Femur (tissue), 1 donor: ENCODE results near the gene METTL9.
"Not testable (repeated sequence)": the region's sequence is repeated elsewhere in the genome, so short reads cannot be mapped to it uniquely, and the experiment has no call there.

Source experiments
- DNase-seq: peaks from one replicate; pipeline ENCODE4 v3.0.0-alpha.2; 2017

The METTL9 gene

GRCh38 chr16:21666772-21667171, 67.4 kb downstream of the METTL9 start:
- DNase-seq, result no peak

- DNase-seq, result no peak
These were observed 68.2 kb downstream of the METTL9 start for GRCh38 chr16:21667575-21667974.

DNA sequence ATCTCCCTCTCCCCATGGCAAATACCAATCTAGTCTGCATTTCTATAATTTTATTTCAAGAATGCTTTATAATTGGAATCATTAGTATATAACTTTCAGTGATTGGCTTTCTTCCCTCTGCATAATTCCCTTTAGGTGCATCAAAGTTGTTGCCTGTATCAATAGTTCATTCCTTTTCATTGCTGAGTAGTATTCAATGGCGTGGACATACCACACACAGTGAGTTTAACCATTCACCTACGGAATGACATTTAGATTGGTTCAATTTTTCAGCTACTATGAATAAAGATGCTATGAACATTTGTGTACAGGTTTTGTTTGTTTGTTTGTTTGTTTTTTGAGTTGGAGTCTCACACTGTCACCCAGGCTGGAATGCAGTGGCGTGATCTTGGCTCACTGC, 74.1 kb downstream of the METTL9 start:
- DNase-seq, result no peak

- not testable (repeated sequence) for DNase-seq
These were observed 75.1 kb downstream of the METTL9 start for GRCh38 chr16:21674456-21674855.

DNA sequence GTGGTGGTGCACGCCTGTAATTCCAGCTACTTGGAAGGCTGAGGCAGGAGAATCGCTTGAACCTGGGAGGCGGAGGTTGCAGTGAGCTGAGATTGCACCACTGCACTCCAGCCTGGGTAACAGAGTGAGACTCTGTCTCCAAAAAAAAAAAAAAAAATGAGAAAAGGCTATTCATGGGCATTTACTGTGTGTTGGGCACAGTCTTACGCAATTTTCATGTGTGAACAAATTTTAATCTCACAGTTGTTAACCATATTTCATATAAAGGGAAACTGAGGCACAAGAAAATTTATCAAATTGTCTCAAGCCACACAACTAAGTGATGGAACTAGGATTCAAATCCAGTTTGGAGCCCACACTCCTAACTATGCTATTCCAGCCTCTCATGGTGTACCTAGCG, 81.3 kb downstream of the METTL9 start:
- DNase-seq, result not testable (repeated sequence)

- DNase-seq, result no peak
These were observed 83.8 kb downstream of the METTL9 start for GRCh38 chr16:21683184-21683583.

GRCh38 chr16:21684199-21684598, 84.8 kb downstream of the METTL9 start:
- DNase-seq, result no peak

DNA sequence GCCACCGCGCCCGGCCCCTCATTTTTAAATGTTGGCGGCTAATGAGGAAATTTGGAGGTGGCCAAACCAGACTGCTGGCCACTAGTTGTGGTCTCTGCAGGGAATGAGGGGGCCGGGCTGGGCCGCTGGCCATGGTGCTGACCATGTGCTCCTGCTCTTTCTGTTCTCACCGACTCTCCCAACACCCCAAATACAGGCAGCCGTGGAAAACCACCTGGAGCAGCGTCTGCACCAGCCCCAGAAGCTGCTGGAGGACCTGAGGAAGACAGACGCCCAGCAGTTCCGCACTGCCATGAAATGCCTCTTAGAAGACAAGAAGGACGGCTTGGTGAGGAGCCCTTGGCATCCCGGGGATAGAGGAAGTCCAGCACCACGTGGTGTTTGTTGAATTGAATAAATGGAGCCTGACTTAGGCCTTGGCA, 85.7 kb downstream of the METTL9 start:
- DNase-seq, result peak; percentile 26

DNA sequence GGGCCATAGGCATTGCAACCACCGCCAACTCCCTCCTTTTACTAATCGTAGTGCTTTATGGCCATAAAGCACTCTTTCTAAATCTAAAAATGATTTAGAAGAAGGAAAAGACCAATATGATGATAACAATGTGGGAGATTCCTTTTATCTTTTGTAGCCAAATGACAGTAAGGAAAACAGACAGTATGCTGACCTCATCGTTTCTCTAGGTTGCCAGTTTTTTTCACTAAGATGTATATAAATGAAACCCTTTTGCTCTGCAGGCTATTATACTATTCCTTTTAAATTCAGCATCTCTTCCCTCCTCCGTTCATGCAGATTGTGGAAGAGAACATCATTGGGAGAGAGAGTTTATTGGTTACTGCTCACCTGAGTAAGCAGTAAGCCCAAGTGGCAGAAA, 89.7 kb downstream of the METTL9 start:
- no peak for DNase-seq

GRCh38 chr16:21690967-21691366, 91.6 kb downstream of the METTL9 start:
- DNase-seq, result not testable (repeated sequence)

DNA sequence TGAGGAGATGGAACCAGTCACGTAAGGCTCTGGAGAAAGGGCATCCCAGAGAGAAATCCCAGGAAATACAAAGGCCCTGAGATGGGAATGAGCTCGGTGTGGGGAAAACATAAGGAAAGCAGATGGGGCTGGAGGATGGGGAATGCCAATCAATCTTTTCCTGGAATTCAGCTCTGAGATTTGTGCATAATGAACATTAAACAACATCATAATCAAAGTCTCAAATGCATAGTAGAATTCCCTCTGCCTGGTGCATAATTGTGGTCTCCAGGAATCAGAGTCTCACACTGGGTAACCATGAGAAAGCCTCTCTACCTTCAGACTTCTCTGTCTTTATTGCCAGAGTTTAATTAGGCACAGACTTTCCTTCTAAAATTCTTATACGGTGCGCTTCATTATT, 95.2 kb downstream of the METTL9 start:
- no peak for DNase-seq

GRCh38 chr16:21697032-21697431, 97.7 kb downstream of the METTL9 start:
- no peak for DNase-seq

GRCh38 chr16:21698169-21699032, 99.0 kb downstream of the METTL9 start:
- no peak for DNase-seq

GRCh38 chr16:21701271-21701670, 101.9 kb downstream of the METTL9 start:
- DNase-seq, result no peak

GRCh38 chr16:21702276-21702675, 102.9 kb downstream of the METTL9 start:
- no peak for DNase-seq

- DNase-seq, result no peak
These were observed 103.8 kb downstream of the METTL9 start for GRCh38 chr16:21703156-21703555.

DNA sequence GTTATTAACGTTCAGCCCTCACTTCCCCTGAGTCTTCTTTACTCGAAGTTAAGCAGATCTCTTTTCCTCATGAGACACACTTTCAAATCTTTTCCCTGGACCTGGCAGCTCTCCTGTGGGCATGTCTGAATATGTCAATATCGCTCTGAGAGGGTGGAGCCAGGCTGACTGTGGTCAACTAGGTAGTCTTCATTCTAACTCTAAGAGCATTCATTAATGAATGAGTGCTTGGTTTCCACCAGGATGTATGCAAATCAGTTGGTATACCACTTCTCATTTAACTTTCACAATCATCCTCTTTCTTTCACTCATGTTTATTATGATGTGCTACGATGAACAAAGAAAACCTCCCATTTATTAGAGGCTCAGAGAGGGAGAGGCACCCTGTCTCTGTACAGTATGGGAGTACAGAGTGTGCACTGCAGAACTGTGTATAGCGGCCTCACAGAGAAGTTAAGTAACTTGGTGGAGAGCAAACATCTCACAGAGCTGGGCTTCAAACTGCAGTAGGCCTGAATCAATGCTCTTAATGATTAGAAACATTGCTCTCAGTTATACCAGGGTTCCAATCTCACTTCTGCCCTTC, 104.3 kb downstream of the METTL9 start:
- DNase-seq, result no peak

GRCh38 chr16:21704266-21704665, 104.9 kb downstream of the METTL9 start:
- DNase-seq, result no peak

- no peak for DNase-seq
These were observed 105.4 kb downstream of the METTL9 start for GRCh38 chr16:21704733-21705132.
